Measurements from ENCODE around the gene LRP1B. TPM values are rescaled to one million over a fixed set of nuclear protein-coding genes. Genes with fewer than 3 reads are reported as not detected.
A peak's percentile ranks its signal among the peaks of the same experiment; 100 is the strongest.

The LRP1B gene
- total and polyA plus RNA-seq, 2 experiments from 2014 or later, result not detected

DNA sequence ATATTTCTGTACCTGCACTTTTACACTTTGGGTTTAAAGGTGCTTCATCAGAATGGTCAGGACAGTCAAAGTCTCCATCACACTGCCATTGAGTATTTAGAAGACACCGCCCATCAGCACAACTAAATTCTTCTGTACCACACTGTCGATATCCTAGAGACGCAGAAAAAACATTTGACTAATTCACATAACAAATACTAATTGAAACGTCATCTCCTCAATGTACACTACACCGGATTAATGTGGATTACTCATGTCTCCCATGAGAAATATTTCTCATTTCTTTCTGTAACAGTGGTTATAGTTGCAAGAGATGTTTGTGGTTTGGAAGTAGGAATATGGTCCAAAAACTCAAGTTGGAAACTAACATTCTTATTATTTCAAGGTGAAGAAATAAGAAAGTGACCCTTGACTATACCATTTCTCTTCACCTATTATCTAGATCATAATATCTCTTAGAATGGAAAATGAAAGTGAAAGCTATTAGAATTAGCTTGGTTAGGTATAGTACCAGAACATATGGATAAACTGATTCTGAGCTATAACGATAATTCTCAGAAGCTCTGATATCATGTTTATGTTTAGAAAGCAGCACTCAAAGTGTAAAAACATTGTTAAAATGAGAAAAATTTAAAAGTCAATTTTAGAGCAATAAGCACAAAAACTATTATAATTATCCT is 1627.7 kb downstream of the LRP1B start:
- H3K4me1 ChIP-seq (ENCODE audit: insufficient read depth), result peaks cover 16% of the 10 kb centered on the region
- DNase-seq, result peak; percentile 89
- H3K4me3 ChIP-seq, result peak overlapping the region; percentile 50
- no peak overlapping the region for H2AFZ ChIP-seq
- no peak for TF ChIP-seq EZH2 (IDR thresholded peaks at IDR 0.05; ENCODE audit: insufficient read depth, poor library complexity, severe bottlenecking)
- no peak for TF ChIP-seq EZH2phosphoT487 (IDR thresholded peaks at IDR 0.05; ENCODE audit: insufficient read depth, low read depth)
- H3K36me3 ChIP-seq (ENCODE audit: low read depth), result no peaks in the 10 kb centered on the region
- H3K9me3 ChIP-seq (ENCODE audit: low read depth), result no peaks in the 10 kb centered on the region
- H3K79me2 ChIP-seq (ENCODE audit: insufficient read depth), result no peaks in the 10 kb centered on the region
- 0 out of 2 replicates have a peak, but pooled peaks cover 5% of the 10 kb centered on the region for H3F3A ChIP-seq (ENCODE audit: insufficient read depth)
- no peaks in the 10 kb centered on the region for H3K27me3 ChIP-seq (replicated peaks; ENCODE audit: insufficient read depth)
- H4K20me1 ChIP-seq (ENCODE audit: insufficient read depth), result no peaks in the 10 kb centered on the region
- H3K9ac ChIP-seq, result no peak overlapping the region
- peak overlapping the region; percentile 72 for H3K4me2 ChIP-seq (ENCODE audit: unreplicated experiment)
- WGBS, 2 experiments (ENCODE audit: low coverage in 1 of 2, low lambda C conversion rate in 2 of 2, missing lambda C conversion rate in 2 of 2), result 33 to 35% methylated on average over 6 of the region's 6 CpGs
- H3K9me2 ChIP-seq (ENCODE audit: insufficient read depth), result no peaks in the 10 kb centered on the region
- peak overlapping the region; percentile 43 for H3K27ac ChIP-seq
- in situ Hi-C loops (cut with MboI), result no loop called here

DNA sequence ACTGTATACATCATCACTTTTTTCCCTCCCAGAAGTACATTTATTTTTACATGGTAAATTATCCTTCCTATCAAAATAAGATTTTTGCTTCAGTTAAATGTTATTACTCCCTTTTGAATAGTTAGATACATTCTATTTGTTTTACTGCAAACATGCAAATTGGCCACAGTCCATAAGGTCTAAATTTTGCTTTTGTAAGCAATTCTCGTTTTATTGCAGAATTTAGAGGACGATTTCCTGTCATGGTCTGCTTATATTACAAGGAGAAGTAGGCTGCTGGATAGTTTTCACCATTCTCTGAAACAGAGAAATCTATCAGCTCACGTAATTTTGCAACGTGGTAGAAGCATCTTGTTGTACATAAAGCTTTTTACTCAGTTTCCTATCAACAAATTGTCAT is 1632.5 kb downstream of the LRP1B start:
- in situ Hi-C loops (cut with MboI), result no loop called here
- 70 to 76% methylated on average over 4 of the region's 4 CpGs for WGBS, 2 experiments (ENCODE audit: low coverage in 1 of 2, low lambda C conversion rate in 2 of 2, missing lambda C conversion rate in 2 of 2)
- TF ChIP-seq EZH2phosphoT487 (IDR thresholded peaks at IDR 0.05; ENCODE audit: insufficient read depth, low read depth) (no peak), EZH2 (IDR thresholded peaks at IDR 0.05; ENCODE audit: insufficient read depth, poor library complexity, severe bottlenecking) (no peak)
- no peaks in the 10 kb centered on the region for H3K9me3 ChIP-seq (ENCODE audit: low read depth)
- no peak for DNase-seq
- H4K20me1 ChIP-seq (ENCODE audit: insufficient read depth), result no peaks in the 10 kb centered on the region
- H3K9ac ChIP-seq, result no peak overlapping the region
- no peak overlapping the region for H3K27ac ChIP-seq
- no peak overlapping the region for H2AFZ ChIP-seq
- no peaks in the 10 kb centered on the region for H3K27me3 ChIP-seq (replicated peaks; ENCODE audit: insufficient read depth)
- H3K79me2 ChIP-seq (ENCODE audit: insufficient read depth), result no peaks in the 10 kb centered on the region
- peaks cover 10% of the 10 kb centered on the region for H3K4me1 ChIP-seq (ENCODE audit: insufficient read depth)
- no peaks in the 10 kb centered on the region for H3K36me3 ChIP-seq (ENCODE audit: low read depth)
- 0 out of 2 replicates have a peak, but pooled peaks cover 2% of the 10 kb centered on the region for H3F3A ChIP-seq (ENCODE audit: insufficient read depth)
- H3K4me2 ChIP-seq (ENCODE audit: unreplicated experiment), result no peak overlapping the region
- no peaks in the 10 kb centered on the region for H3K9me2 ChIP-seq (ENCODE audit: insufficient read depth)
- H3K4me3 ChIP-seq, result no peak overlapping the region

DNA sequence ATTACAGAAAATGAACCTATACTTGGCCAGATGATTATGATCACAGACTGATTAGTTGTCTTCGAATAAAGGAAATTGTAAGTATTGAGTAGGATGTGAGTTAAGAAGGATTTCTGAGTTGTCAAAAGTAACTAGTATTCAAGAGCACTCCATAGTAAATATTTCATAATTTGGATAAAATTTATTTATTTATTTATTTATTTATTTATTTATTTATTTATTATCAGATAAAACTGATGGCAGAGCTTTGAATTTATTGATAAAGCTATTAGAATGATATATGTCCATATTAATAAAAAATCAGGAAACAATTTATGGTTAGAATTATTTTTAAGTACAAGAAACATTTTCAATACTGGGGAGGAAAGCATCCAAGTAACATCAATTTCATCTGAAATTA is 1634.1 kb downstream of the LRP1B start:
- H3F3A ChIP-seq (ENCODE audit: insufficient read depth), result no peaks in the 10 kb centered on the region
- no peaks in the 10 kb centered on the region for H3K79me2 ChIP-seq (ENCODE audit: insufficient read depth)
- H3K27me3 ChIP-seq (replicated peaks; ENCODE audit: insufficient read depth), result no peaks in the 10 kb centered on the region; the same call in 1 of the 2 replicates
- H3K4me1 ChIP-seq (ENCODE audit: insufficient read depth), result no peaks in the 10 kb centered on the region
- DNase-seq, result no peak
- H3K9me2 ChIP-seq (ENCODE audit: insufficient read depth), result no peaks in the 10 kb centered on the region
- no peaks in the 10 kb centered on the region for H4K20me1 ChIP-seq (ENCODE audit: insufficient read depth)
- H3K27ac ChIP-seq, result no peak overlapping the region
- no peak overlapping the region for H3K9ac ChIP-seq
- in situ Hi-C loops (cut with MboI), result no loop called here
- 79 to 90% methylated on average over 1 of the region's 1 CpG for WGBS, 2 experiments (ENCODE audit: low coverage in 1 of 2, low lambda C conversion rate in 2 of 2, missing lambda C conversion rate in 2 of 2)
- H3K36me3 ChIP-seq (ENCODE audit: low read depth), result no peaks in the 10 kb centered on the region
- H3K4me2 ChIP-seq (ENCODE audit: unreplicated experiment), result no peak overlapping the region
- no peak overlapping the region for H3K4me3 ChIP-seq
- H2AFZ ChIP-seq, result no peak overlapping the region
- no peaks in the 10 kb centered on the region for H3K9me3 ChIP-seq (ENCODE audit: low read depth)
- TF ChIP-seq EZH2 (IDR thresholded peaks at IDR 0.05; ENCODE audit: insufficient read depth, poor library complexity, severe bottlenecking) (no peak), EZH2phosphoT487 (IDR thresholded peaks at IDR 0.05; ENCODE audit: insufficient read depth, low read depth) (no peak)

DNA sequence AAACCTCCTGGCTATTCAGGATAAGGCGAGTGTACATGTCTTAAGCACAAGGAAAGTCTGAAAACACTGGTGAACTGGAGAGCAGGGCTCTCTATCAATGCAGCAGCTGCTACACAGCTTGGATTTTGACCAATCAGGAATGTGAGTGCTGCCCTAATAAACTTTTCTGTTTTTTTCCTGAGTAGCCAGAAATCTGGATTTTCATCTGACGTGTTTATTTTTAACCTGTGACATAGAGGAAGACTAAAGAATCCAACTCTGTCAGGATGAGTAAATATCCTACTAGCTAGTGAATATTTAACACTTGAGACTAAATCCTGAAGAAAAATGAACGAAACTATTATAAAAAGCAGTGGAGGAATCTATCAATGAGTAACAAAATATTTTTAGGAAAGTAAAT is 1638.9 kb downstream of the LRP1B start:
- TF ChIP-seq EZH2phosphoT487 (IDR thresholded peaks at IDR 0.05; ENCODE audit: insufficient read depth, low read depth) (no peak), EZH2 (IDR thresholded peaks at IDR 0.05; ENCODE audit: insufficient read depth, poor library complexity, severe bottlenecking) (no peak)
- H3K4me2 ChIP-seq (ENCODE audit: unreplicated experiment), result no peak overlapping the region
- H3K9me2 ChIP-seq (ENCODE audit: insufficient read depth), result no peaks in the 10 kb centered on the region
- no peaks in the 10 kb centered on the region for H3K79me2 ChIP-seq (ENCODE audit: insufficient read depth)
- H3K9me3 ChIP-seq (ENCODE audit: low read depth), result no peaks in the 10 kb centered on the region
- H3K4me3 ChIP-seq, result no peak overlapping the region
- no peaks in the 10 kb centered on the region for H3F3A ChIP-seq (ENCODE audit: insufficient read depth)
- no peak overlapping the region for H2AFZ ChIP-seq
- H3K36me3 ChIP-seq (ENCODE audit: low read depth), result no peaks in the 10 kb centered on the region
- in situ Hi-C loops (cut with MboI), result no loop called here
- no peaks in the 10 kb centered on the region for H3K4me1 ChIP-seq (ENCODE audit: insufficient read depth)
- no peaks in the 10 kb centered on the region for H4K20me1 ChIP-seq (ENCODE audit: insufficient read depth)
- 41 to 52% methylated on average over 3 of the region's 3 CpGs for WGBS, 2 experiments (ENCODE audit: low coverage in 1 of 2, low lambda C conversion rate in 2 of 2, missing lambda C conversion rate in 2 of 2)
- no peak overlapping the region for H3K9ac ChIP-seq
- no peaks in the 10 kb centered on the region; the same call in 1 of the 2 replicates for H3K27me3 ChIP-seq (replicated peaks; ENCODE audit: insufficient read depth)
- no peak overlapping the region for H3K27ac ChIP-seq
- no peak for DNase-seq
